ENCODE data around the gene PGGHG. TPM values are rescaled to one million over a fixed set of nuclear protein-coding genes. Genes with fewer than 3 reads are reported as not detected.
A peak's percentile ranks its signal among the peaks of the same experiment; 100 is the strongest.
"Not testable (repeated sequence)": the region's sequence is repeated elsewhere in the genome, so short reads cannot be mapped to it uniquely, and the experiment has no call there.

Gene PGGHG
- total RNA-seq, 6 experiments from 2014 or later, result 7.7 to 110 (median 13.8) TPM

GRCh38 chr11:332651-333480, 43.9 kb downstream of the PGGHG start:
- no peak for TF ChIP-seq CTCF (IDR thresholded peaks at IDR 0.05)
- TF ChIP-seq POLR2A (IDR thresholded peaks at IDR 0.05), result no peak
- Histone ChIP-seq H3K4me3 (no peak overlapping the region), H3K36me3 (no peaks in the 10 kb centered on the region), H3K9me3 (no peaks in the 10 kb centered on the region), H3K27ac (no peak overlapping the region), H3K4me1 (peaks cover 0 to 12% (median 2%) of the 10 kb centered on the region in 4 donors), H3K27me3 (no peaks in the 10 kb centered on the region)
- no CpG with 5 or more reads among the region's 23 CpGs for WGBS (ENCODE audit: insufficient coverage, low coverage, low lambda C conversion rate, missing lambda C conversion rate)
- no peak for DNase-seq
- no peak for ATAC-seq
- intact Hi-C loops (cut with DNase I), result no loop called here

GRCh38 chr11:333616-334263, 44.8 kb downstream of the PGGHG start:
- H3K9me3 ChIP-seq; intact Hi-C loops (cut with DNase I); H3K27ac ChIP-seq; H3K36me3 ChIP-seq; H3K4me3 ChIP-seq; H3K4me1 ChIP-seq; ATAC-seq; H3K27me3 ChIP-seq; DNase-seq: not testable (repeated sequence)
- 90% methylated on average over 12 of the region's 17 CpGs for WGBS (ENCODE audit: insufficient coverage, low coverage, low lambda C conversion rate, missing lambda C conversion rate)

- H3K4me1 ChIP-seq, result peaks cover 0 to 10% (median 0%) of the 10 kb centered on the region in 4 donors
- H3K9me3 ChIP-seq, result no peaks in the 10 kb centered on the region
- no peaks in the 10 kb centered on the region for H3K36me3 ChIP-seq
- H3K27me3 ChIP-seq, result no peaks in the 10 kb centered on the region
- 77% methylated on average over 21 of the region's 25 CpGs for WGBS (ENCODE audit: insufficient coverage, low coverage, low lambda C conversion rate, missing lambda C conversion rate)
- no peak for TF ChIP-seq POLR2A (IDR thresholded peaks at IDR 0.05)
- TF ChIP-seq CTCF (IDR thresholded peaks at IDR 0.05), result no peak
- H3K4me3 ChIP-seq, result no peak overlapping the region
- intact Hi-C loops (cut with DNase I), result no loop called here
- no peak overlapping the region for H3K27ac ChIP-seq
- ATAC-seq (no peak), DNase-seq (no peak)
Measured at GRCh38 chr11:334264-334994, 45.5 kb downstream of the PGGHG start.

- Histone ChIP-seq H3K4me3 (no peak overlapping the region), H3K36me3 (no peaks in the 10 kb centered on the region), H3K4me1 (peaks cover 0 to 10% (median 0%) of the 10 kb centered on the region in 4 donors), H3K27ac (peak overlapping the region; percentile 26 to 67 (median 53)), H3K9me3 (no peaks in the 10 kb centered on the region), H3K27me3 (no peaks in the 10 kb centered on the region)
- intact Hi-C loops (cut with DNase I), result no loop called here
- DNase-seq (no peak), ATAC-seq (peak; percentile 52 to 82 (median 72))
- WGBS (ENCODE audit: insufficient coverage, low coverage, low lambda C conversion rate, missing lambda C conversion rate), result 53% methylated on average over 10 of the region's 15 CpGs
- TF ChIP-seq CTCF (IDR thresholded peaks at IDR 0.05), result no peak
- no peak for TF ChIP-seq POLR2A (IDR thresholded peaks at IDR 0.05)
Measured at GRCh38 chr11:335779-336658, 47.1 kb downstream of the PGGHG start.

Data from right lobe of liver (tissue), 6 donors.